ENCODE results near the gene WEE2.
"Not testable (repeated sequence)": the region's sequence is repeated elsewhere in the genome, so short reads cannot be mapped to it uniquely, and the experiment has no call there.

- not testable (repeated sequence) for TF ChIP-seq CTCF, POLR2A, POLR2AphosphoS5 (IDR thresholded peaks at IDR 0.05)
Measured at GRCh38 chr7:141689072-141689825, 18.9 kb upstream of the WEE2 start.

Measured in breast epithelium (tissue), 3 donors.